Measurements from ENCODE around the gene PINLYP. TPM values are rescaled to one million over a fixed set of nuclear protein-coding genes. Genes with fewer than 3 reads are reported as not detected.

PINLYP gene
- total RNA-seq, 4 donors from 2014 or later: 3.3 to 6.2 (median 4.9) TPM

DNA sequence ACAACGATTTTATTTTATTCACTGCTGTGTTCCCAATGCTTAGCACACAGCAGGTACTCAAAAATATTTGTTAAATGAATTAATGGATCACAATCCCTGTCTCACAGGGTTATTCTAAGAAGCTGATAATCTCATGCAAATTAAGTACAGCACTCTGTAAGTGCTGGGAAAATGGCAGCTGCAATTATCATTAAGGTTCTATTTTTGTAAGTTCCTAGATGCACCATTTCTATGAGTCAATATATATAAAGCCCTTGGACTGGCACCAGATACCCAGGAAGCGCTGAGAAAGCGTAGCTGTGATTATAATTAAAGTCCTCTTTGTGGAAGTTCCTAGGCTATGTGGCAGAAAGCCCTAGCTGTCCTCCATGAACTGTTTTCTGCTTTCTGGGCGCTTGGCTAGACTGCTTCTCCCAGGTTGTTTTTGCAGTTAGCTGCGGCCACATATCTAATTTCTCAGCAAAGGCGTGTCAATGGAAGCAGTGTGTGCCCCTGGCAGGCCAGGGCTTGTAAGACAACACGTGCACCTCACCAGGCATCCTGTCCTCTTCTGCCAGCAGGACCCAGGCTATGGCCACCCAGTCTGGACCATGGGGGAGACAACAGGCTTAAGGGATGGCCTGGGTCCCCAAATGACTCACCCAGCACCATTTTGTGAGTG, 31.1 kb downstream of the PINLYP start:
- Histone ChIP-seq H3K4me1 (no peaks in the 10 kb centered on the region), H3K9me3 (no peaks in the 10 kb centered on the region), H3K27me3 (no peaks in the 10 kb centered on the region), H3K27ac (replicated peaks in 1 of 4) (no peak overlapping the region), H3K36me3 (peaks cover 14 to 55% (median 34%) of the 10 kb centered on the region in 4 donors), H3K4me3 (no peak overlapping the region)
- TF ChIP-seq, protein P1, sequence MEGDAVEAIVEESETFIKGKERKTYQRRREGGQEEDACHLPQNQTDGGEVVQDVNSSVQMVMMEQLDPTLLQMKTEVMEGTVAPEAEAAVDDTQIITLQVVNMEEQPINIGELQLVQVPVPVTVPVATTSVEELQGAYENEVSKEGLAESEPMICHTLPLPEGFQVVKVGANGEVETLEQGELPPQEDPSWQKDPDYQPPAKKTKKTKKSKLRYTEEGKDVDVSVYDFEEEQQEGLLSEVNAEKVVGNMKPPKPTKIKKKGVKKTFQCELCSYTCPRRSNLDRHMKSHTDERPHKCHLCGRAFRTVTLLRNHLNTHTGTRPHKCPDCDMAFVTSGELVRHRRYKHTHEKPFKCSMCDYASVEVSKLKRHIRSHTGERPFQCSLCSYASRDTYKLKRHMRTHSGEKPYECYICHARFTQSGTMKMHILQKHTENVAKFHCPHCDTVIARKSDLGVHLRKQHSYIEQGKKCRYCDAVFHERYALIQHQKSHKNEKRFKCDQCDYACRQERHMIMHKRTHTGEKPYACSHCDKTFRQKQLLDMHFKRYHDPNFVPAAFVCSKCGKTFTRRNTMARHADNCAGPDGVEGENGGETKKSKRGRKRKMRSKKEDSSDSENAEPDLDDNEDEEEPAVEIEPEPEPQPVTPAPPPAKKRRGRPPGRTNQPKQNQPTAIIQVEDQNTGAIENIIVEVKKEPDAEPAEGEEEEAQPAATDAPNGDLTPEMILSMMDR (IDR thresholded peaks at IDR 0.05): no peak
- TF ChIP-seq POLR2A (IDR thresholded peaks at IDR 0.05; ENCODE audit: low read depth): no peak
- no peak for TF ChIP-seq POLR2AphosphoS5 (IDR thresholded peaks at IDR 0.05)
- TF ChIP-seq EP300 (IDR thresholded peaks at IDR 0.05): no peak
- DNase-seq (ENCODE audit: extremely low spot score): no peak
- WGBS: 92% methylated on average over 7 of the region's 7 CpGs
- intact Hi-C loops (cut with DNase I): no loop called here

DNA sequence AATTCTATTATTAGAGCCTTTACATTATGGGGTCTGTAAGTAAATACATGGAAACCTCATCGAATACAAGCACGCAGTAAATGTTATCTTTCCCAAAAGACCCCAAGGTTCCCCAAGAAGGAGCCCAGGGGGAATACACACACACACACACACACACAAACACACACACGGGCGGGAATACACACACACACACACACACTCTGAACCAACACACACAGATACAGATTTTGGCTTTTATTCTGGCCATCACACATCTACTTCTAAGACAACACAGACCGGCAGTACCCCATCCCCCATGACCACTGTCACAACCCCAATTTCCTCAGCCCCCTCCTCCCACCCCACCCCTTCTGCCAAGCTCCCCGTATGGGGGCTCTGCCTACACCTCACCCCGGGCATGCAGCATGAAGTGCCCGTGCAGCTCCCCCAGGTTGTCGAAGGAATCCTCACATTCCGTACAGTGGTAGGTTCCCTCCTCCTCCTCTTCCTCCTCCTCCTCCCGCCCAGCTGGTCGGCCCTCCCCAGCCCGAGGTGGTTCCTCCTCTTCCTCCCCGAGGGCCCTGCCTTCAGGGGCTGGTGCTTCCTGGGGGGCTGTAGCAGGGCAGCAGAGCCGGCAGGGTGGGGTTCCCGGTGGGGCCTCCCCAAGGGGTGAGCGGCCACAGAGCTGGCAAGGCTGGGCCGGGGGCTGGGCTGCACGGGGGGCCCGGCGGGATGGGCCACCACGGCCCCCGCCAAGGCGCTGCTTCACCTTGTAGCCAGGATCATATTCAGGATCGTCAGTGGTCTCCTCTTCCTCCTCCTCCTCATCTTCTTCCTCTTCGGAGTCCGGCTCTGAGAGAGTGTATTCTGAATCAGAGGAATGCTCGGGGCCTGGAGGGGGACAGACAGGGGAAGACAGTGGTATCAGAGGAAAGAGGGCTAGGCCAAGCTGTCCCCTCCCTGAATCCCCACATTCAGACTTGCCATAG, 31.9 kb downstream of the PINLYP start:
- WGBS: 74% methylated on average over 25 of the region's 28 CpGs
- Histone ChIP-seq H3K9me3 (no peaks in the 10 kb centered on the region), H3K4me1 (peaks cover 0 to 6% (median 0%) of the 10 kb centered on the region in 4 donors), H3K4me3 (no peak overlapping the region), H3K36me3 (peaks cover 16 to 55% (median 38%) of the 10 kb centered on the region in 4 donors), H3K27me3 (no peaks in the 10 kb centered on the region), H3K27ac (replicated peaks in 1 of 4) (no peak overlapping the region)
- DNase-seq (ENCODE audit: extremely low spot score): no peak
- no peak for TF ChIP-seq POLR2A (IDR thresholded peaks at IDR 0.05; ENCODE audit: low read depth)
- no peak for TF ChIP-seq EP300 (IDR thresholded peaks at IDR 0.05)
- TF ChIP-seq POLR2AphosphoS5 (IDR thresholded peaks at IDR 0.05): no peak
- TF ChIP-seq, protein P1 (IDR thresholded peaks at IDR 0.05): no peak
- intact Hi-C loops (cut with DNase I): no loop called here

DNA sequence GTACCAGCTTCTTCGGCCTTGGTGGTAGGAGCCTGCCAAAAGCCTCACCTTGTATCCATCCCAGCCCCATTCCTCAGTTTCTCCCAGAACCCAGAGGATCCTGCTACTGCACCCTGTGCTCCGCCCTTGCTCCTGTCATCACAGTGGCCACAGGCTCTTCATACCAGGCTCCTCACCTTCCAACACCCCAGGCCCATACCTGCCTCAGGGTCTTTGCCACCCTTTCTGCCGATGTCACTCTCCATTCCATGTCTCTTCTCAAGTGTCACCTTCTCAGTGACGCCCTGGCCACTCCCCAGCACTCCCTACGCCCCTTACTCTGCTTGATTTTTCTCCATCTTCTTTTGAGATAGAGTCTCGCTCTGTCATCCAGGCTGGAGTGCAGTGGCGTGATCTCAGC, 34.3 kb downstream of the PINLYP start:
- TF ChIP-seq, protein P1 (IDR thresholded peaks at IDR 0.05): no peak
- TF ChIP-seq EP300 (IDR thresholded peaks at IDR 0.05): no peak
- Histone ChIP-seq H3K27me3 (no peaks in the 10 kb centered on the region), H3K4me1 (peaks cover 0 to 12% (median 2%) of the 10 kb centered on the region in 4 donors), H3K4me3 (no peak overlapping the region), H3K36me3 (peaks cover 23 to 60% (median 52%) of the 10 kb centered on the region in 4 donors), H3K9me3 (no peaks in the 10 kb centered on the region), H3K27ac (replicated peaks in 1 of 4) (no peak overlapping the region)
- 75% methylated on average over 7 of the region's 7 CpGs for WGBS
- intact Hi-C loops (cut with DNase I): no loop called here
- DNase-seq (ENCODE audit: extremely low spot score): no peak

DNA sequence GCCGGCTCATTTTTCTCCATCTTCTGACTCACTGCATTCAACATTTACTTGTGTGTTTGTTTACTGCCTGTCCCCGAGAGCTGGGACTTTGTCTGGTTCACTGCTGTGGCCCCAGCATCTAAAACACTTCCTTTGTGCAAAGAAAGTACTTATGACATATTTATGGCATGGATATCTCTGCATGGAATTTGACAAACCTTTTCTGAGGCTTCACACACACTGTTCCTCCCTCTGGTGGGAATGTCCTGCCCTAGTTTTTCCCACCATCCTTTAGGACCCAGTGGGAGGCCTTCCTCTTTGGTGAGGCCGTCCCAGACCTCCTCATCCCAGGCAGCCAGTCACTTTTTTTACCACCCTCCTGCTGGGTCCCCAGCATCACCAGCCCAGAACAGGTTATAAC, 34.9 kb downstream of the PINLYP start:
- TF ChIP-seq, protein P1 (IDR thresholded peaks at IDR 0.05): no peak
- no peak for TF ChIP-seq POLR2A (IDR thresholded peaks at IDR 0.05; ENCODE audit: low read depth)
- TF ChIP-seq EP300 (IDR thresholded peaks at IDR 0.05): no peak
- no peak for TF ChIP-seq POLR2AphosphoS5 (IDR thresholded peaks at IDR 0.05)
- Histone ChIP-seq H3K4me3 (no peak overlapping the region), H3K27ac (replicated peaks in 1 of 4) (no peak overlapping the region), H3K27me3 (no peaks in the 10 kb centered on the region), H3K36me3 (peaks cover 23 to 60% (median 52%) of the 10 kb centered on the region in 4 donors), H3K4me1 (peaks cover 0 to 18% (median 4%) of the 10 kb centered on the region in 4 donors), H3K9me3 (no peaks in the 10 kb centered on the region)
- intact Hi-C loops (cut with DNase I): no loop called here
- WGBS: 72% methylated on average over 3 of the region's 3 CpGs
- no peak for DNase-seq (ENCODE audit: extremely low spot score)

All from esophagus muscularis mucosa (tissue), 4 donors.